Measurements from ENCODE around the gene AP1AR. TPM values are rescaled to one million over a fixed set of nuclear protein-coding genes. Genes with fewer than 3 reads are reported as not detected.

AP1AR gene
- total RNA-seq, 4 donors from 2014 or later = 16.8 to 20.1 (median 19.6) TPM

DNA sequence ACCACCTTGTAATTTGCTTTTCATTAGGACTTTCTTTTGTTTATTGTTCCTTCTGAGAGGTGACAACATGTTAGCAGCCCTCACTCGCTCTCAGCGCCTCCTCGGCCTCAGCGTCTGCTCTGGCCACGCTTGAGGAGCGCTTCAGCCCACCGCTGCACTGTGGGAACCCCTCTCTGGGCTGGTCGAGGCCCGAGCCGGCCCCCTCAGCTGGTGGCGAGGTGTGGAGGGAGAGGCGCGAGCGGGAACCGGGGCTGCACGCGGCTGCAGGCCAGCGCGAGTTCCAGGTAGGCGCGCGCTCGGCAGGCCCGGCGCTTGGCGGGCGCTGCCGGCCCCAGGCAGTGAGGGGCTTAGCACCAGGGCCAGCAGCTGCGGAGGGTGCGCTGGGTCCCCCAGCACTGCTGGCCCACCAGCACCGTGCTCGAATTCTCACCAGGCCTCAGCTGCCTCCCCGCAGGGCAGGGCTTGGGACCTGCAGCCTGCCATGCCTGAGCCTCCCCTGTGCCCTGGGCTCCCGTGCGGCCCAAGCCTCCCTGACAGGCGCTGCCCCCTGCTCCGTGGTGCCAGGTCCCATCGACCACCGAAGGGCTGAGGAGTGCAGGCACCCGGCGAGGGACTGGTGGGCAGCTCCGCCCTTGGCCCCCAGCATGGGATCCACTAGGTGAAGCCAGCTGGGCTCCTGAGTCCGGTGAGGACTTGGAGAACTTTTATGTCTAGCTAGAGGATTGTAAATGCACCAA, 9.2 kb upstream of the AP1AR start:
- WGBS, 2 donors = 92 to 93% methylated on average over 31 to 43 of the region's 43 CpGs
- H3K4me3 ChIP-seq = no peak overlapping the region
- H3K27ac ChIP-seq = no peak overlapping the region
- TF ChIP-seq, protein P1, sequence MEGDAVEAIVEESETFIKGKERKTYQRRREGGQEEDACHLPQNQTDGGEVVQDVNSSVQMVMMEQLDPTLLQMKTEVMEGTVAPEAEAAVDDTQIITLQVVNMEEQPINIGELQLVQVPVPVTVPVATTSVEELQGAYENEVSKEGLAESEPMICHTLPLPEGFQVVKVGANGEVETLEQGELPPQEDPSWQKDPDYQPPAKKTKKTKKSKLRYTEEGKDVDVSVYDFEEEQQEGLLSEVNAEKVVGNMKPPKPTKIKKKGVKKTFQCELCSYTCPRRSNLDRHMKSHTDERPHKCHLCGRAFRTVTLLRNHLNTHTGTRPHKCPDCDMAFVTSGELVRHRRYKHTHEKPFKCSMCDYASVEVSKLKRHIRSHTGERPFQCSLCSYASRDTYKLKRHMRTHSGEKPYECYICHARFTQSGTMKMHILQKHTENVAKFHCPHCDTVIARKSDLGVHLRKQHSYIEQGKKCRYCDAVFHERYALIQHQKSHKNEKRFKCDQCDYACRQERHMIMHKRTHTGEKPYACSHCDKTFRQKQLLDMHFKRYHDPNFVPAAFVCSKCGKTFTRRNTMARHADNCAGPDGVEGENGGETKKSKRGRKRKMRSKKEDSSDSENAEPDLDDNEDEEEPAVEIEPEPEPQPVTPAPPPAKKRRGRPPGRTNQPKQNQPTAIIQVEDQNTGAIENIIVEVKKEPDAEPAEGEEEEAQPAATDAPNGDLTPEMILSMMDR (IDR thresholded peaks at IDR 0.05) = no peak
- TF ChIP-seq POLR2A (IDR thresholded peaks at IDR 0.05) (no peak), EP300 (IDR thresholded peaks at IDR 0.05) (no peak)
- no peaks in the 10 kb centered on the region for H3K36me3 ChIP-seq
- no peaks in the 10 kb centered on the region for H3K9me3 ChIP-seq
- H3K27me3 ChIP-seq = no peaks in the 10 kb centered on the region
- H3K4me1 ChIP-seq = no peaks in the 10 kb centered on the region
- no peak for DNase-seq (ENCODE audit: low spot score in 2 of 2)

DNA sequence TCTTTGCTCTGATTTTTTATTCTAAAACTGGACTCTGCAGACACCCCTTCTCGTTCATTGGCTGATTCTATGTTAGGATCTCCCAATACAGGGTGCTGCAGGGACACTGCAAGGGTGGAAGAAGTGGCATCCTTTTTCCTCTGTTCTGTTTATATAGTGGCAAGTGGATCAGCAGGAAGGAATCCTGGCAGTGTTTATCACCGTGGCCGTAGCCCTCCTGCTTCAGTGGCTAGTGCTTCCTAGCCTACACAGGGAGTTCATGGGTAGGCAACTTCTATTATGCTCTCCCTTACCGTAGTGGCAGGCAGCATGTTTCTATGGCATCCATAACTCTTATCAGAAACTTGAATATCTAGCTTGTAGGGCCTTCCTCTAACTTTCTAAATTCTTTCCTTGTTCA, 6.4 kb upstream of the AP1AR start:
- no peak for DNase-seq (ENCODE audit: low spot score in 2 of 2)
- no peak overlapping the region for H3K27ac ChIP-seq
- no peaks in the 10 kb centered on the region for H3K27me3 ChIP-seq
- H3K4me1 ChIP-seq = peaks cover 0 to 4% (median 2%) of the 10 kb centered on the region in 4 donors
- H3K9me3 ChIP-seq = no peaks in the 10 kb centered on the region
- no peaks in the 10 kb centered on the region for H3K36me3 ChIP-seq
- TF ChIP-seq POLR2A (IDR thresholded peaks at IDR 0.05) = no peak
- TF ChIP-seq EP300 (IDR thresholded peaks at IDR 0.05) = no peak
- TF ChIP-seq, protein P1 (IDR thresholded peaks at IDR 0.05) = no peak
- 55 to 62% methylated on average over 4 of the region's 4 CpGs for WGBS, 2 donors
- H3K4me3 ChIP-seq = no peak overlapping the region

DNA sequence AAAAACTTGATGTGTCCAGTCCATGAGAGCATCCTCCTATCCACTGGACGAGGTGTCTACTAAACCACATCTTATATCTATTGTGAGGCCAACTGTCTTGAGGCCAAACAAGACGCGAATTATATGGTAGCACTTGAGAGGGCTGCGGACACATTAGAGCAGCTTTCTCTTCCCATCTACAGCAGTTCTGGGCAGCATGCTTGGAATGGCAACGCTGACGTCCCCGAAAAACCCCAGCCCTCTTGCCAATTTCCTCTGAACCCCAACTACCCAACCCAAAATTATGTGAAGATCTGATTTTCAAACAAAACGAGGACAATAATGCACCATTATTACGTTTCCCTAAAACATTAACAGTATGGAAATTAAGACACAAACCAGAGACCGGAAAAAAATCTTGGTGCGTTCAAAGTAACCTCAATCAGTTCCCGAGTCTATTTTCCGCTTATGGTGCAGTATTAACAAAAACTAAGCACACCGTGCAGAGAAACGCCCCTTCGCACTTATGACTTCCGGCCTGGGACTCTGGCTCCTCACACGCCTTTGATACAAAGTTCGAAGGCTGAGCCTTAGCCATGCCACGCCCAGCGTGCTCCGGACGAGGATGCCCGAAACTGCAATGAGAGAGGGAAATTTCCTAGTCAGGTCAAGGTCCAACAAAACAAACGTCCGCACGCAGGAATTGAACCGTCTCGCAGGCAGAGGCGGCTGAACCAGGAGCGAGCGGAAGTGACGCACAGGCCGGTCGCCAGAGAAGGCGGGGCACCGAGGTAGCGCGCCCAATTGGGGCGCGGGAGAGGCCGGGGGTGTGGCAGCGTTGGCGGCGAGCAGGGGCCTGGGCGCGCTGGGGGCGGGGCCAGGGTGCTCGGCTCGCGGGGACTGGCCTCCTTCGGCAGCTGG, 458 bp upstream of the AP1AR start:
- 0 to 1% methylated on average over 27 to 52 of the region's 52 CpGs for WGBS, 2 donors
- no peaks in the 10 kb centered on the region for H3K36me3 ChIP-seq

DNA sequence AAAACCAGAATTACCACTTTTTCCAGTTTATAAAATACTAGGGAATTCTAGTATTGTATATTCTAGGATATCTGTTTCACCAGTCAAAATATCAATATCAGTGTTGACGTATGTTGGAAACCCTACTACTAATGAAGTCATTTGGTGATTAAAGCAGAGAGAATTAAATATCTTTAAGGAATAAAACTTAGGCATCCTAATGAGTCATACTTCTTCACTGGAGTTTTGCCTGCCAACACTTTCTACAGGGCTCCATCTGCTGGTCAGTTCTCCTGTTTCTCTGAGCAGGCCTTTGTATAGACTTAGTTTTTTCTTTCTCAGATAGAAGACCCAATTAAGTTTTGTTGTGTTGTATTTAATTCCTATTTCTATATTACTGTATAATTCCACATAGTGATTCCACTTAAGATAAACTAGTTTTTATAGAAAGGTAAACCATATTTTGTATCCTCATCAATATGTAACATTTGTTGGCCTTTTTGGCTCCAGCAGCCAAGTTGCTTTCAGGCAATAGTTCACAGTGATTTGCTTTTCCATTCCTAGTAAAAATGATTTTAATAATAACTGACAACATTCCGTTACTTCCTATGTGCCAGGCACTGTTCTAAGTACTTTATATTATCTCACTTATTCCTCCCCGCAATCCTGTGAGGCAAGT, 3.5 kb downstream of the AP1AR start:
- Histone ChIP-seq H3K9me3 (no peaks in the 10 kb centered on the region), H3K36me3 (no peaks in the 10 kb centered on the region), H3K4me1 (peaks cover 0 to 53% (median 14%) of the 10 kb centered on the region in 4 donors), H3K27ac (peak overlapping the region in 1 of 4 donors; percentile 32), H3K27me3 (no peaks in the 10 kb centered on the region), H3K4me3 (no peak overlapping the region)
- DNase-seq (ENCODE audit: low spot score in 2 of 2) = peak; percentile 38 to 93
- no peak for TF ChIP-seq EP300 (IDR thresholded peaks at IDR 0.05)
- TF ChIP-seq, protein P1 (IDR thresholded peaks at IDR 0.05) = peak; percentile 56 to 78 (median 71)
- WGBS, 2 donors = 48 to 49% methylated on average over 3 of the region's 3 CpGs

More for the DNA sequence above, 458 bp upstream of the AP1AR start:
- H3K27ac ChIP-seq = peak overlapping the region; percentile 88 to 97 (median 96)
- no peaks in the 10 kb centered on the region for H3K27me3 ChIP-seq
- H3K4me3 ChIP-seq = peak overlapping the region; percentile 69 to 96 (median 88)
- peak; percentile 92 to 95 for DNase-seq (ENCODE audit: low spot score in 2 of 2)
- no peaks in the 10 kb centered on the region for H3K9me3 ChIP-seq
- H3K4me1 ChIP-seq = peaks cover 0 to 46% (median 16%) of the 10 kb centered on the region in 4 donors
- peak; percentile 74 to 91 for TF ChIP-seq EP300 (IDR thresholded peaks at IDR 0.05)
- TF ChIP-seq, protein P1 (IDR thresholded peaks at IDR 0.05) = no peak
- TF ChIP-seq POLR2A (IDR thresholded peaks at IDR 0.05) = peak in 1 of 2 donors; percentile 67

All from tibial nerve (tissue), 4 donors.